Neural cell (in vitro differentiated cells): ENCODE results near the gene CYTH3. TPM values are rescaled to one million over a fixed set of nuclear protein-coding genes. Genes with fewer than 3 reads are reported as not detected.

Source experiments
- H2AFZ ChIP-seq: fragments of 200-600, 300-800 bp; sonication (generic), shearing (Covaris generic); 2 replicates; pipeline ENCODE4 v1.6.0; 2014; ENCODE audit warnings: low read depth, mild to moderate bottlenecking, antibody characterized with exemption, low read length, moderate library complexity
- H3F3A ChIP-seq: fragments of 200-600 bp; shearing (Covaris generic); 2 replicates; pipeline ENCODE4 v1.6.1; 2016; ENCODE audit warnings: mild to moderate bottlenecking, moderate library complexity, mixed read lengths, antibody characterized with exemption, low read length; ENCODE audit not compliant: insufficient read depth, poor library complexity, severe bottlenecking
- H3K27ac ChIP-seq: fragments of 200-600, 300-800 bp; sonication (generic), shearing (Covaris generic); 2 replicates; pipeline ENCODE4 v1.5.1; 2014; ENCODE audit warnings: mild to moderate bottlenecking, low read length, moderate library complexity
- H3K27me3 ChIP-seq: fragments of 300-800, 200-600 bp; sonication (generic), shearing (Covaris generic); 2 replicates; pipeline ENCODE4 v1.6.0; 2014; ENCODE audit warnings: mild to moderate bottlenecking, low read depth, low read length, moderate library complexity; ENCODE audit not compliant: insufficient read depth
- H3K36me3 ChIP-seq: fragments of 300-800, 200-600 bp; sonication (generic), shearing (Covaris generic); 2 replicates; pipeline ENCODE4 v1.5.1; 2014; ENCODE audit warnings: mild to moderate bottlenecking, antibody characterized with exemption, low read length, moderate library complexity; ENCODE audit not compliant: insufficient read depth
- H3K4me2 ChIP-seq: fragments of 300-800, 200-600 bp; sonication (generic), shearing (Covaris generic); 2 replicates; pipeline ENCODE4 v1.6.0; 2014; ENCODE audit warnings: mild to moderate bottlenecking, low read length
- H3K4me3 ChIP-seq: fragments of 300-800, 200-600 bp; sonication (generic), shearing (Covaris generic); 2 replicates; pipeline ENCODE4 v1.5.1; 2014; ENCODE audit warnings: mild to moderate bottlenecking, low read length, moderate library complexity
- H3K79me2 ChIP-seq: fragments of 200-600 bp; shearing (Covaris generic); replicated peaks from 2 replicates; pipeline ENCODE4 v1.6.0; 2014; ENCODE audit warnings: mild to moderate bottlenecking, low read length, moderate library complexity; ENCODE audit not compliant: insufficient read depth
- H3K9ac ChIP-seq: fragments of 300-800, 200-600 bp; sonication (generic), shearing (Covaris generic); 2 replicates; pipeline ENCODE4 v1.6.1; 2016; ENCODE audit warnings: mild to moderate bottlenecking, low read length, mixed read lengths
- H3K9me2 ChIP-seq: fragments of 200-600 bp; shearing (Covaris generic); 2 replicates; pipeline ENCODE4 v1.6.1; 2016; ENCODE audit warnings: mild to moderate bottlenecking, low read length, mixed read lengths; ENCODE audit not compliant: insufficient read depth
- H3K9me3 ChIP-seq: fragments of 200-600, 300-800 bp; sonication (generic), shearing (Covaris generic); 2 replicates; pipeline ENCODE4 v1.6.1; 2016; ENCODE audit warnings: mild to moderate bottlenecking, mixed run types, low read length, moderate library complexity, mixed read lengths
- H4K20me1 ChIP-seq: fragments of 200-600 bp; shearing (Covaris generic); 2 replicates; pipeline ENCODE4 v1.6.1; 2016; ENCODE audit warnings: mild to moderate bottlenecking, mixed run types; ENCODE audit not compliant: insufficient read depth
- EP300 ChIP-seq: fragments of 450-650 bp; conservative IDR thresholded peaks from 2 replicates; pipeline ENCODE4 v1.6.1; 2014; ENCODE audit warnings: antibody characterized with exemption, mild to moderate bottlenecking, moderate library complexity; ENCODE audit not compliant: poor library complexity, severe bottlenecking
- EZH2 ChIP-seq: fragments of 200-600, 300-800 bp; shearing (Covaris generic), sonication (generic); IDR thresholded peaks from 2 replicates; pipeline ENCODE4 v1.6.1; 2014; ENCODE audit warnings: antibody characterized with exemption, low read length, borderline replicate concordance, mild to moderate bottlenecking; ENCODE audit not compliant: insufficient read depth, poor library complexity, severe bottlenecking
- MXI1 ChIP-seq: fragments of 450-650 bp; conservative IDR thresholded peaks from 2 replicates; pipeline ENCODE4 v1.6.1; 2014; ENCODE audit warnings: antibody characterized with exemption, mild to moderate bottlenecking; ENCODE audit not compliant: poor library complexity, severe bottlenecking
- POLR2AphosphoS5 ChIP-seq: IDR thresholded peaks from 2 replicates; pipeline ENCODE4 v1.6.1; 2012
- RAD21 ChIP-seq: fragments of 450-650 bp; conservative IDR thresholded peaks from 2 replicates; pipeline ENCODE4 v1.6.1; 2014; ENCODE audit warnings: antibody characterized with exemption, mild to moderate bottlenecking, moderate library complexity
- SMC3 ChIP-seq: fragments of 450-650 bp; conservative IDR thresholded peaks from 2 replicates; pipeline ENCODE4 v1.6.1; 2014; ENCODE audit warnings: antibody characterized with exemption, mild to moderate bottlenecking, moderate library complexity; ENCODE audit not compliant: poor library complexity
- TAF1 ChIP-seq: IDR thresholded peaks from 2 replicates; pipeline ENCODE4 v1.6.1; 2012; ENCODE audit warnings: low read depth
- polyA plus RNA-seq: library from polyadenylated mRNA; depleted of rRNA; stranded (reverse); fragments of >200 nt; gene quantifications from 2 replicates; pipeline ENCODE4 v1.2.3, GENCODE V29; 2014
- TF ChIP-seq, protein P1 (sequence below): IDR thresholded peaks from 2 replicates; pipeline ENCODE4 v1.6.1; 2012; ENCODE audit warnings: borderline replicate concordance
- TF ChIP-seq, protein P2 (sequence below): fragments of 450-650 bp; IDR thresholded peaks from 2 replicates; pipeline ENCODE4 v1.5.1; 2014; ENCODE audit warnings: antibody characterized with exemption, mild to moderate bottlenecking, moderate library complexity; ENCODE audit not compliant: poor library complexity, severe bottlenecking

Gene CYTH3
- polyA plus RNA-seq, 1 donor from 2014 or later: 33.9 TPM

DNA sequence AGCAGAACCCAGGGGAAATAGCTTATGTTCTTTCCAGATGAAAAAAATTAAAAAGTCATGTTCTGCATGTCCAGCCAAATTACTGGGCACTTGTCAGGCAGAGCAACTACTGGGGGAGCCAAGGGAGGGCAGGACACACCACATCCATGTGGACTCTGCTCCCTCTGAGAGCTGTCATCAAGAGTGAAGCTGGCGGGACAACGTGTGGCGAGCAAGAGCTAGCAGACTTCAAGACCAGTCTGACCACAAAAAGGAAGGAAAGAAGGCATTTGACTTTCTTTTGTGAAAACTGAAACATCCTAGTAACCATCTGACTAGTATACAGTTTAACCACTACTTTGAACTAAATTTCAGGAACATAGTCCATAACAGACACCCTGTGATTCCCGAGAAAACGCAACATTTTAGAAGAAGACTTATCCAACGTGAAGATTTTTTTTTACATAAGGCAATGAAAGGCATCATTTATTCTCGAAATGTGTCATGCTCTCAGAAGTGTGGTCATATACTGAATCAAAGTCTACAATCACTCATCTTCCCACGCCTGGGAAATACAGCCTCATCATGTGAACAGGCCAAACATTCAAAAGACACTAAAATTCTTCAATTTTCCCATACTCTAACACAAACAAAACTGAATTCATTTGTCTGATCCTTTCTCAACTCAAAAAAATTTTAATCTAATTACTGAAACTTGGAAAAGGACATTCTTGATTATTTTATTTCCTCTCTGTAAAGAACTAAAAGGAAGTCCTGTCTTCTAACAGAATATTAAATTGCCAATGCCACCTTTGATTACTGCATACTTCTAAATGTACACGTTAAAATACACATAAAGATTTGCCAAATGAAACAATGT, 15.5 kb downstream of the CYTH3 start:
- no peaks in the 10 kb centered on the region for H3K9me2 ChIP-seq
- TF ChIP-seq, protein P1, sequence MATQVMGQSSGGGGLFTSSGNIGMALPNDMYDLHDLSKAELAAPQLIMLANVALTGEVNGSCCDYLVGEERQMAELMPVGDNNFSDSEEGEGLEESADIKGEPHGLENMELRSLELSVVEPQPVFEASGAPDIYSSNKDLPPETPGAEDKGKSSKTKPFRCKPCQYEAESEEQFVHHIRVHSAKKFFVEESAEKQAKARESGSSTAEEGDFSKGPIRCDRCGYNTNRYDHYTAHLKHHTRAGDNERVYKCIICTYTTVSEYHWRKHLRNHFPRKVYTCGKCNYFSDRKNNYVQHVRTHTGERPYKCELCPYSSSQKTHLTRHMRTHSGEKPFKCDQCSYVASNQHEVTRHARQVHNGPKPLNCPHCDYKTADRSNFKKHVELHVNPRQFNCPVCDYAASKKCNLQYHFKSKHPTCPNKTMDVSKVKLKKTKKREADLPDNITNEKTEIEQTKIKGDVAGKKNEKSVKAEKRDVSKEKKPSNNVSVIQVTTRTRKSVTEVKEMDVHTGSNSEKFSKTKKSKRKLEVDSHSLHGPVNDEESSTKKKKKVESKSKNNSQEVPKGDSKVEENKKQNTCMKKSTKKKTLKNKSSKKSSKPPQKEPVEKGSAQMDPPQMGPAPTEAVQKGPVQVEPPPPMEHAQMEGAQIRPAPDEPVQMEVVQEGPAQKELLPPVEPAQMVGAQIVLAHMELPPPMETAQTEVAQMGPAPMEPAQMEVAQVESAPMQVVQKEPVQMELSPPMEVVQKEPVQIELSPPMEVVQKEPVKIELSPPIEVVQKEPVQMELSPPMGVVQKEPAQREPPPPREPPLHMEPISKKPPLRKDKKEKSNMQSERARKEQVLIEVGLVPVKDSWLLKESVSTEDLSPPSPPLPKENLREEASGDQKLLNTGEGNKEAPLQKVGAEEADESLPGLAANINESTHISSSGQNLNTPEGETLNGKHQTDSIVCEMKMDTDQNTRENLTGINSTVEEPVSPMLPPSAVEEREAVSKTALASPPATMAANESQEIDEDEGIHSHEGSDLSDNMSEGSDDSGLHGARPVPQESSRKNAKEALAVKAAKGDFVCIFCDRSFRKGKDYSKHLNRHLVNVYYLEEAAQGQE: no peak
- TF ChIP-seq, protein P2, sequence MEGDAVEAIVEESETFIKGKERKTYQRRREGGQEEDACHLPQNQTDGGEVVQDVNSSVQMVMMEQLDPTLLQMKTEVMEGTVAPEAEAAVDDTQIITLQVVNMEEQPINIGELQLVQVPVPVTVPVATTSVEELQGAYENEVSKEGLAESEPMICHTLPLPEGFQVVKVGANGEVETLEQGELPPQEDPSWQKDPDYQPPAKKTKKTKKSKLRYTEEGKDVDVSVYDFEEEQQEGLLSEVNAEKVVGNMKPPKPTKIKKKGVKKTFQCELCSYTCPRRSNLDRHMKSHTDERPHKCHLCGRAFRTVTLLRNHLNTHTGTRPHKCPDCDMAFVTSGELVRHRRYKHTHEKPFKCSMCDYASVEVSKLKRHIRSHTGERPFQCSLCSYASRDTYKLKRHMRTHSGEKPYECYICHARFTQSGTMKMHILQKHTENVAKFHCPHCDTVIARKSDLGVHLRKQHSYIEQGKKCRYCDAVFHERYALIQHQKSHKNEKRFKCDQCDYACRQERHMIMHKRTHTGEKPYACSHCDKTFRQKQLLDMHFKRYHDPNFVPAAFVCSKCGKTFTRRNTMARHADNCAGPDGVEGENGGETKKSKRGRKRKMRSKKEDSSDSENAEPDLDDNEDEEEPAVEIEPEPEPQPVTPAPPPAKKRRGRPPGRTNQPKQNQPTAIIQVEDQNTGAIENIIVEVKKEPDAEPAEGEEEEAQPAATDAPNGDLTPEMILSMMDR: no peak
- TF ChIP-seq SMC3 (no peak), RAD21 (no peak), EP300 (no peak), TAF1 (no peak), EZH2 (no peak), MXI1 (no peak), POLR2AphosphoS5 (no peak)
- no peaks in the 10 kb centered on the region for H3F3A ChIP-seq
- no peaks in the 10 kb centered on the region for H3K36me3 ChIP-seq
- H3K27ac ChIP-seq: no peak overlapping the region
- peaks cover 3% of the 10 kb centered on the region for H3K79me2 ChIP-seq
- H3K4me3 ChIP-seq: no peak overlapping the region
- no peaks in the 10 kb centered on the region for H4K20me1 ChIP-seq
- no peak overlapping the region for H3K4me2 ChIP-seq
- no peaks in the 10 kb centered on the region for H3K27me3 ChIP-seq
- no peak overlapping the region for H2AFZ ChIP-seq
- H3K9ac ChIP-seq: no peak overlapping the region
- no peaks in the 10 kb centered on the region for H3K9me3 ChIP-seq

DNA sequence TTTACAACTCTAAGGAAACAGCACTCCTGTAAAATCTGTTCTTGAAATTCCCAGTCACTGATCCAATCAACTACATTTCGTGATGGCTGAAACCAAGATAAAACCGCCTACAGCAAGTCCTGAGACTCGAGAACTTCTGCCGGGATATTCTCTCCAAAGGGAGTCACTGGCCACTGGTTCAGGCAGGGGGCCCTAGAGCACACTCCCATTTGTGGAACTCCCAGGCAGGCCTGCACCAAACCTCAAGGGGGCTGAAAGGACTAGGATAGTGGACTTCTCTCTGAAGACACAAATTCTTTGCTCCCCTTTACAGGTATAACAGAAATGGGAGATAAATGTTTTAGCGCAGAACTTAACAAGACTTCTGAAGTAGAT, 16.3 kb downstream of the CYTH3 start:
- Histone ChIP-seq H4K20me1 (no peaks in the 10 kb centered on the region), H3K9me3 (no peaks in the 10 kb centered on the region), H3K9me2 (no peaks in the 10 kb centered on the region), H3F3A (no peaks in the 10 kb centered on the region), H3K4me2 (no peak overlapping the region), H3K27me3 (no peaks in the 10 kb centered on the region), H3K79me2 (peaks cover 3% of the 10 kb centered on the region), H3K27ac (no peak overlapping the region), H2AFZ (no peak overlapping the region), H3K4me3 (no peak overlapping the region), H3K36me3 (no peaks in the 10 kb centered on the region), H3K9ac (no peak overlapping the region)
- TF ChIP-seq EP300: no peak
- TF ChIP-seq, protein P2: no peak
- TF ChIP-seq POLR2AphosphoS5: no peak
- no peak for TF ChIP-seq SMC3
- TF ChIP-seq RAD21: no peak
- no peak for TF ChIP-seq MXI1
- TF ChIP-seq, protein P1: no peak
- no peak for TF ChIP-seq EZH2
- TF ChIP-seq TAF1: no peak
